Measurements from ENCODE around the gene F2R. TPM values are rescaled to one million over a fixed set of nuclear protein-coding genes. Genes with fewer than 3 reads are reported as not detected.
"Not testable (repeated sequence)": the region's sequence is repeated elsewhere in the genome, so short reads cannot be mapped to it uniquely, and the experiment has no call there.

The F2R gene
- total RNA-seq, 4 donors from 2014 or later: 33.8 to 48.6 (median 45.7) TPM

- DNase-seq (ENCODE audit: low spot score in 2 of 2): no peak
- Histone ChIP-seq H3K4me1 (no peaks in the 10 kb centered on the region), H3K27ac (no peak overlapping the region), H3K36me3 (no peaks in the 10 kb centered on the region), H3K4me3 (no peak overlapping the region), H3K9me3 (no peaks in the 10 kb centered on the region), H3K27me3 (no peaks in the 10 kb centered on the region)
- WGBS: 94% methylated on average over 11 of the region's 11 CpGs
- no peak for TF ChIP-seq POLR2AphosphoS5 (IDR thresholded peaks at IDR 0.05)
- TF ChIP-seq POLR2A (IDR thresholded peaks at IDR 0.05): no peak
- TF ChIP-seq EP300 (IDR thresholded peaks at IDR 0.05): no peak
- no peak for TF ChIP-seq CTCF (IDR thresholded peaks at IDR 0.05)
Observed at GRCh38 chr5:76755779-76756637, 40.1 kb downstream of the F2R start.

GRCh38 chr5:76757049-76757448 is 41.1 kb downstream of the F2R start:
- no peaks in the 10 kb centered on the region for H3K9me3 ChIP-seq
- no peak overlapping the region for H3K27ac ChIP-seq
- H3K4me1 ChIP-seq: no peaks in the 10 kb centered on the region
- H3K27me3 ChIP-seq: no peaks in the 10 kb centered on the region
- no peak overlapping the region for H3K4me3 ChIP-seq
- no peak for DNase-seq (ENCODE audit: low spot score in 2 of 2)
- TF ChIP-seq POLR2AphosphoS5 (IDR thresholded peaks at IDR 0.05): no peak
- TF ChIP-seq CTCF (IDR thresholded peaks at IDR 0.05): no peak
- TF ChIP-seq EP300 (IDR thresholded peaks at IDR 0.05): no peak
- no peak for TF ChIP-seq POLR2A (IDR thresholded peaks at IDR 0.05)
- no peaks in the 10 kb centered on the region for H3K36me3 ChIP-seq
- WGBS: 94% methylated on average over 4 of the region's 4 CpGs

GRCh38 chr5:76761118-76761517 is 45.2 kb downstream of the F2R start:
- H3K4me3 ChIP-seq; H3K27me3 ChIP-seq; H3K36me3 ChIP-seq; H3K9me3 ChIP-seq; H3K4me1 ChIP-seq; H3K27ac ChIP-seq; DNase-seq (ENCODE audit: low spot score in 2 of 2): not testable (repeated sequence)
- WGBS: 59% methylated on average over 9 of the region's 9 CpGs

- 88% methylated on average over 2 of the region's 2 CpGs for WGBS
- Histone ChIP-seq H3K4me3 (no peak overlapping the region), H3K4me1 (no peaks in the 10 kb centered on the region), H3K27ac (no peak overlapping the region), H3K36me3 (no peaks in the 10 kb centered on the region), H3K27me3 (no peaks in the 10 kb centered on the region), H3K9me3 (no peaks in the 10 kb centered on the region)
- TF ChIP-seq EP300 (IDR thresholded peaks at IDR 0.05): no peak
- no peak for TF ChIP-seq POLR2A (IDR thresholded peaks at IDR 0.05)
- no peak for TF ChIP-seq CTCF (IDR thresholded peaks at IDR 0.05)
- TF ChIP-seq POLR2AphosphoS5 (IDR thresholded peaks at IDR 0.05): no peak
- no peak for DNase-seq (ENCODE audit: low spot score in 2 of 2)
Observed at GRCh38 chr5:76762484-76762883, 46.6 kb downstream of the F2R start.

- TF ChIP-seq CTCF (IDR thresholded peaks at IDR 0.05) (no peak), POLR2AphosphoS5 (IDR thresholded peaks at IDR 0.05) (no peak), POLR2A (IDR thresholded peaks at IDR 0.05) (no peak), EP300 (IDR thresholded peaks at IDR 0.05) (no peak)
- no peak for DNase-seq (ENCODE audit: low spot score in 2 of 2)
- H3K27ac ChIP-seq: no peak overlapping the region
- no peaks in the 10 kb centered on the region for H3K27me3 ChIP-seq
- no peaks in the 10 kb centered on the region for H3K4me1 ChIP-seq
- H3K36me3 ChIP-seq: no peaks in the 10 kb centered on the region
- no peaks in the 10 kb centered on the region for H3K9me3 ChIP-seq
- no peak overlapping the region for H3K4me3 ChIP-seq
Observed at GRCh38 chr5:76763136-76763535, 47.2 kb downstream of the F2R start.

Measured in suprapubic skin (tissue), 4 donors.